Neuronal stem cell (in vitro differentiated cells): ENCODE results near the gene CHIC1.
"Not testable (repeated sequence)": the region's sequence is repeated elsewhere in the genome, so short reads cannot be mapped to it uniquely, and the experiment has no call there.

Source experiments
- DNase-seq: peaks from one replicate; pipeline ENCODE4 v3.0.0-alpha.2; 2013; ENCODE audit warnings: low spot score
- H2AFZ ChIP-seq: one replicate; pipeline ENCODE4 v1.6.1; 2013; ENCODE audit warnings: mild to moderate bottlenecking, low read length, inconsistent platforms
- H2AK5ac ChIP-seq: 2 replicates; pipeline ENCODE4 v1.6.1; 2013; ENCODE audit warnings: low read depth, mild to moderate bottlenecking, inconsistent platforms, low read length, moderate library complexity, mixed read lengths
- H2BK120ac ChIP-seq: 2 replicates; pipeline ENCODE4 v1.6.1; 2013; ENCODE audit warnings: low read depth, mild to moderate bottlenecking, inconsistent platforms, low read length, moderate library complexity, mixed read lengths
- H2BK12ac ChIP-seq: one replicate; pipeline ENCODE4 v1.6.1; 2013; ENCODE audit warnings: low read length, inconsistent platforms
- H2BK15ac ChIP-seq: 2 replicates; pipeline ENCODE4 v1.6.1; 2013; ENCODE audit warnings: mild to moderate bottlenecking, low read length, inconsistent platforms, mixed read lengths
- H2BK5ac ChIP-seq: one replicate; pipeline ENCODE4 v1.6.1; 2013; ENCODE audit warnings: inconsistent platforms, mild to moderate bottlenecking, low read length, moderate library complexity
- H3K14ac ChIP-seq: one replicate; pipeline ENCODE4 v1.6.1; 2013; ENCODE audit warnings: low read length, inconsistent platforms
- H3K18ac ChIP-seq: 2 replicates; pipeline ENCODE4 v1.6.1; 2013; ENCODE audit warnings: low read length, inconsistent platforms
- H3K23ac ChIP-seq: 2 replicates; pipeline ENCODE4 v1.6.1; 2013; ENCODE audit warnings: low read depth, mild to moderate bottlenecking, mixed read lengths, low read length, inconsistent platforms; ENCODE audit not compliant: poor library complexity
- H3K27ac ChIP-seq: replicated peaks from 3 replicates; pipeline ENCODE4 v1.5.1; 2013; ENCODE audit warnings: low read length, inconsistent platforms
- H3K27me3 ChIP-seq, 3 experiments: 2 replicates each; pipeline ENCODE4 v1.6.1; 2013; ENCODE audit warnings: low read length in 3 of 3, mild to moderate bottlenecking in 2 of 3, inconsistent platforms in 1 of 3, low read depth in 1 of 3, mixed read lengths in 1 of 3, moderate library complexity in 1 of 3; ENCODE audit not compliant: control insufficient read depth in 3 of 3, insufficient read depth in 3 of 3
- H3K36me3 ChIP-seq, 2 donors: replicated peaks in 1 of 2; 2 replicates each; pipeline ENCODE4 v1.6.1; 2013; ENCODE audit warnings: low read length in 2 of 2; ENCODE audit not compliant: control insufficient read depth in 2 of 2, insufficient read depth in 2 of 2
- H3K4ac ChIP-seq: 2 replicates; pipeline ENCODE4 v1.6.1; 2013; ENCODE audit warnings: inconsistent platforms, mild to moderate bottlenecking, low read length, moderate library complexity
- H3K4me1 ChIP-seq, 2 donors: 1 replicate in 1 of 2; 2 replicates in 1 of 2; pipeline ENCODE4 v1.6.1; 2013; ENCODE audit warnings: low read length in 2 of 2, low read depth in 1 of 2; ENCODE audit not compliant: control insufficient read depth in 2 of 2, insufficient read depth in 1 of 2
- H3K4me2 ChIP-seq: one replicate; pipeline ENCODE4 v1.6.1; 2013; ENCODE audit warnings: mild to moderate bottlenecking, low read length, inconsistent platforms; ENCODE audit not compliant: insufficient read depth, poor library complexity, severe bottlenecking
- H3K4me3 ChIP-seq, 2 donors: 2 replicates each; pipeline ENCODE4 v1.5.1; 2013; ENCODE audit warnings: low read length in 2 of 2, mild to moderate bottlenecking in 2 of 2, inconsistent platforms in 1 of 2, moderate library complexity in 1 of 2
- H3K79me1 ChIP-seq: one replicate; pipeline ENCODE4 v1.6.1; 2013; ENCODE audit warnings: low read depth, mild to moderate bottlenecking, inconsistent platforms, low read length, moderate library complexity
- H3K9ac ChIP-seq: one replicate; pipeline ENCODE4 v1.6.1; 2013; ENCODE audit warnings: mild to moderate bottlenecking, low read depth, low read length, inconsistent platforms; ENCODE audit not compliant: poor library complexity
- H3K9me3 ChIP-seq, 2 donors: replicated peaks in 1 of 2; 2 replicates each; pipeline versions ENCODE3 to v1.6.1; 2013; ENCODE audit warnings: low read length in 2 of 2, mild to moderate bottlenecking in 2 of 2, inconsistent platforms in 1 of 2, low read depth in 1 of 2, mixed read lengths in 1 of 2, moderate library complexity in 1 of 2; ENCODE audit not compliant: control insufficient read depth in 2 of 2, insufficient read depth in 1 of 2
- H4K8ac ChIP-seq: one replicate; pipeline ENCODE4 v1.6.1; 2013; ENCODE audit warnings: low read depth, mild to moderate bottlenecking, inconsistent platforms, low read length, moderate library complexity
- H4K91ac ChIP-seq: one replicate; pipeline ENCODE4 v1.6.1; 2013; ENCODE audit warnings: low read length, low read depth, mild to moderate bottlenecking, inconsistent platforms; ENCODE audit not compliant: poor library complexity
- WGBS, 2 donors: extraction: QIAGEN DNeasy Blood & Tissue Kit; methylation state at CpG; one replicate each; pipeline ENCODE4 v1.1.7; 2013; ENCODE audit warnings: missing lambda C conversion rate in 2 of 2, mixed read lengths in 1 of 2; ENCODE audit not compliant: insufficient read length in 2 of 2, insufficient replicate concordance in 1 of 2; ENCODE audit errors: extremely low coverage in 2 of 2; 5-methylcytosine and 5-hydroxymethylcytosine counted together

The CHIC1 gene

GRCh38 chrX:73563738-73564068 lies 706 bp downstream of the CHIC1 start:
- no peak overlapping the region for H3K4ac ChIP-seq
- H2BK120ac ChIP-seq, result no peak overlapping the region
- no peak overlapping the region for H2BK5ac ChIP-seq
- no peak overlapping the region for H2BK12ac ChIP-seq
- H3K9me3 ChIP-seq, result no peaks in the 10 kb centered on the region
- peak overlapping the region; percentile 91 for H2AFZ ChIP-seq
- no peak overlapping the region for H3K14ac ChIP-seq
- peak overlapping the region; percentile 31 for H3K27ac ChIP-seq
- DNase-seq, result no peak
- no peak overlapping the region for H4K91ac ChIP-seq
- H3K4me1 ChIP-seq, result no peaks in the 10 kb centered on the region
- peak overlapping the region; percentile 86 for H3K9ac ChIP-seq
- H3K23ac ChIP-seq, result no peak overlapping the region
- no peak overlapping the region for H4K8ac ChIP-seq
- H3K4me2 ChIP-seq, result peak overlapping the region; percentile 49
- no peaks in the 10 kb centered on the region for H3K27me3 ChIP-seq
- H3K79me1 ChIP-seq, result no peaks in the 10 kb centered on the region
- H2BK15ac ChIP-seq, result no peak overlapping the region
- H3K36me3 ChIP-seq, result no peaks in the 10 kb centered on the region
- no peak overlapping the region for H3K18ac ChIP-seq
- no CpG with 5 or more reads among the region's 3 CpGs for WGBS, 2 donors
- H3K4me3 ChIP-seq, result peak overlapping the region; percentile 70 to 91
- H2AK5ac ChIP-seq, result no peak overlapping the region

GRCh38 chrX:73577361-73577760 lies 14.4 kb downstream of the CHIC1 start:
- WGBS, 2 donors, result no CpG with 5 or more reads among the region's 2 CpGs
- Histone ChIP-seq H3K14ac (no peak overlapping the region), H3K23ac (no peak overlapping the region), H3K4ac (no peak overlapping the region), H2BK5ac (no peak overlapping the region), H2AK5ac (no peak overlapping the region), H3K27me3 (no peaks in the 10 kb centered on the region), H3K9me3 (no peaks in the 10 kb centered on the region), H3K79me1 (no peaks in the 10 kb centered on the region), H3K27ac (no peak overlapping the region), H2AFZ (no peak overlapping the region), H4K91ac (no peak overlapping the region), H3K18ac (no peak overlapping the region), H3K36me3 (no peaks in the 10 kb centered on the region), H4K8ac (no peak overlapping the region), H2BK15ac (no peak overlapping the region), H2BK120ac (no peak overlapping the region), H2BK12ac (no peak overlapping the region), H3K9ac (no peak overlapping the region), H3K4me2 (no peak overlapping the region), H3K4me3 (no peak overlapping the region), H3K4me1 (peaks cover 0 to 2% of the 10 kb centered on the region in 2 donors)
- peak; percentile 21 for DNase-seq

GRCh38 chrX:73581002-73581628 lies 18.1 kb downstream of the CHIC1 start:
- peaks cover 0 to 2% of the 10 kb centered on the region in 2 donors for H3K4me1 ChIP-seq
- H3K4me3 ChIP-seq, result no peak overlapping the region
- H2AK5ac ChIP-seq, result no peak overlapping the region
- no peak overlapping the region for H3K23ac ChIP-seq
- DNase-seq, result no peak
- no peak overlapping the region for H4K8ac ChIP-seq
- no peak overlapping the region for H3K9ac ChIP-seq
- H3K27me3 ChIP-seq, result no peaks in the 10 kb centered on the region
- no peak overlapping the region for H3K14ac ChIP-seq
- H3K18ac ChIP-seq, result no peak overlapping the region
- H3K9me3 ChIP-seq, result no peaks in the 10 kb centered on the region
- no peak overlapping the region for H3K4me2 ChIP-seq
- no peak overlapping the region for H2BK5ac ChIP-seq
- H2BK15ac ChIP-seq, result no peak overlapping the region
- H3K36me3 ChIP-seq, result no peaks in the 10 kb centered on the region
- H3K79me1 ChIP-seq, result no peaks in the 10 kb centered on the region
- H3K27ac ChIP-seq, result no peak overlapping the region
- no peak overlapping the region for H4K91ac ChIP-seq
- no peak overlapping the region for H2AFZ ChIP-seq
- no peak overlapping the region for H2BK120ac ChIP-seq
- WGBS, 2 donors, result no CpG with 5 or more reads among the region's 3 CpGs
- no peak overlapping the region for H2BK12ac ChIP-seq
- no peak overlapping the region for H3K4ac ChIP-seq

- not testable (repeated sequence) for H3K27ac ChIP-seq, H3K18ac ChIP-seq, H3K4me3 ChIP-seq, H2BK15ac ChIP-seq, H3K23ac ChIP-seq, H3K36me3 ChIP-seq, H2BK12ac ChIP-seq, H3K4me2 ChIP-seq, DNase-seq, H4K8ac ChIP-seq, H4K91ac ChIP-seq, H2AK5ac ChIP-seq, H3K4me1 ChIP-seq, H3K27me3 ChIP-seq, H3K4ac ChIP-seq, H3K9me3 ChIP-seq, H2BK120ac ChIP-seq, H3K9ac ChIP-seq, H2BK5ac ChIP-seq, H3K14ac ChIP-seq, H2AFZ ChIP-seq, H3K79me1 ChIP-seq
- WGBS, 2 donors, result no CpG with 5 or more reads among the region's 1 CpG
These were observed 34.8 kb downstream of the CHIC1 start for GRCh38 chrX:73597758-73598157.
